Measurements from ENCODE around the gene TEX51.

The TEX51 gene

GRCh38 chr2:126894082-126894481, 4.6 kb upstream of the TEX51 start:
- DNase-seq = no peak

DNA sequence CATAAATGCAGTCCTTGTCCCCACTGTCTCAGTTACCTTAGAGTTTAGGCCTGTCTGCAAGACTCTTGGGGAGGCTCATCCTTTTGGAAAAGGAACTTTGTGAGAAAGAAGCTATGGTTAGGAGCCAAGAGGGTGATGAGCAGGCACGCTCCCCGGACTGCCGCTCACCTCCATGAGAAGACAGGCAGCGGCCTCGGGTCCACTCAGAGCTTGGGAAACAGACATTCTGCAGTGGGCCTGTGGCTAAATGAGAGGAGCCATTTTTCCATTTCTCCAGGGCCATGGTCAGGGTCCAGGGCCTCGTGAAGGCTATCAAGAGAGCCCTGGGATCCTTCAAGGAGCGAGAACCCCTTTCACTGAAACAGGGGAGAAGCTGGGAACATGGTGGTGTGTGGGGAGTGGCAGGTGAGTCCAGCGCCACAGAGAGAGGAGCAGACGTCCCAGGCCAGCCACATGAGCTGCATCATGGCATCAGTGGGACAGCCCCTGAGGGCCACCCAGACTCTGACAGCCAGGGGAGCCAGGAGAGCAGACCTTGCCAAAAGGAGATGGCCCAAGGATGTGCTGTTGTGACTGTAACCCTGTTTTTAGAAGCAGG, 4.0 kb upstream of the TEX51 start:
- no peak for DNase-seq

DNA sequence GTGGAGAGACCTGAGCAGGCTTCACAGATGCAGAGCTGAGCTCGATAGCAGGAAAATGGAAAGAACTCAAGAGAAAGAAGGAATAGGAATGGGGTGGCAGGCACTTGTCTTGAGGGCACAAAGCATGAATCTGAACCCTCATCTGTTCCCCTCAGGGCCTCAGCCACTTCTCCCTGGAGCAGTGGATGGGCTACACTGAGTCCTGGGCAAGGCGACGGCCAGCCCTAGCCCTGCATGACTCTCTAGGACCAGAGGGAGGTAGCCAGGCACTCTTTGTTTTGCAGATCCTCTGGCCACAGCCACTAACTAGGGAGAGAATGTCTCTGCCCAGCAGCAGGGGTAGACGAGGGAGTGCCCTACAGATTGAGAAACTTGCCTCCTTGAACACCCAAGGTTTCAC, 3.4 kb upstream of the TEX51 start:
- DNase-seq = no peak

DNA sequence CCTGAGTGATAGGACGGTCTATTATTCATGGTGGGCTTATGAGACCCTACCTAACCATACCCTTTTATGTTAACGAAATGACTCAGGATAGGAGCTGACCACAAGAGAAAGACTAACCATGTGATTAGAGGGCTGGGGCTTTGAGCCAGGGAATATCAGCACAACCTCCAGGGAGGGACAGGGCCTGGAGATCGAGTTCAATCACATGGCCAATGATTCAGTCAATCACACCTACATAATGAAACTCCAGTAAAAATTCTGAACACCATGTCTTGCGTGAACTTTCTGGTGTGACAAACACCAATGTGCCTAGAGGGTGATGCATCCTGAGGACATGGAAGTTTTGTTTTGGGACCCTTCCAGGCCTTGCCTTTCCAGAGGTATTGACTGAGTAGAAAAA, 2.2 kb upstream of the TEX51 start:
- DNase-seq = no peak

- no peak for DNase-seq
These were observed 1.0 kb downstream of the TEX51 start for GRCh38 chr2:126899616-126900185.

- DNase-seq = no peak
These were observed 2.1 kb downstream of the TEX51 start for GRCh38 chr2:126900646-126901319.

GRCh38 chr2:126901459-126901858, 2.8 kb downstream of the TEX51 start:
- no peak for DNase-seq

DNA sequence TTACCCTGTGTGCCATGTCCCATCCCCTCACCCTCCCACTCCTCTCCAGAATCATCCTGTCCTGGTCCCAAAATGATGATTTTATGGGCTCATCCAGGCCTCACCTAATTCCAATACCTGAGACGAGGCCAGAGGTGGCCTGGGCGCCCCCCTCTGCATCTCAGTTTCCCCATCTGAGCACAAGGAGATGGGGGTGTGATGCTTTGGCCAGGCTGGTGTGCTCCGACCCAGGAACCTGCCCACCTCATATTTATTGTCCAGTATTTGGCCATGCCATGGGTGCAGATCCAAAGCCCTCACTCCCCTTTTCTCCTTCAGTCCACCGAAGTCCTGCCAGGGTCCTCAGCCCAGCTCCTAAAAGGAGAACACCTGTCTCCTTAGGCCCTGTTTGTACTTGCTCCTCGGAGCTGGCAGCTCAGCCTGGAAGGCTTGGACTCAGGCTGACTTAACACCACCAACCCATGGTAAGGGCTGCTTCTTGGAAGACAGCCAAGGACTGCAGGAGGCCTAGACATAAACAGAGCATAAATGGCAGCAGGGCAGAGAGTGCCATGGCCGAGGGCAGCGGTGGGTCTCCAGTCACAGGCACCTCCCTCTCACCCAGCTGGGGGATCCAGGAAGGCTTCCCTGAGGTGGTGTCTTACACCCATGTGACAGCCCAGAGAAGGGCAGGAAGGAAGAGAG, 3.6 kb downstream of the TEX51 start:
- DNase-seq = no peak

- no peak for DNase-seq
These were observed 4.2 kb downstream of the TEX51 start for GRCh38 chr2:126902859-126903258.

DNA sequence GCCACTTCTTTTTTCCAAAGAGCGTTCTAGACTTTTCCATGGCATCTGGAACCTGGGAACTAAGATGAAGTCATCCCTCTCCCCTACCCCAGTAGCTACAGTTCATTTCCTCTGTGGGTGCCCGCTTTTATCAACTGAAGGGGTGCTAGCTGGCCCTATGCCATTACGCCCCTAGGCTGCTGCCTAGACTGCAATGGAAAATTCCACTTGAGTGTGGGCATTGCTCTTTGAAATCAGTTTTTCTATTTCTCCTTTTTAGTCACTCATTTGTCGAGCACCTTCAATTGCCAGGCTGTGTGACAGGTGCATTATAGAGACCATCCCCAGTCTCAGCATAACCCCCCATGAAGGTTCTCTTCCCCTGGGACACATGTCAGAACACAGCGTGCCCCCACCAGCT, 7.3 kb downstream of the TEX51 start:
- DNase-seq = no peak

GRCh38 chr2:126906781-126907180, 8.1 kb downstream of the TEX51 start:
- DNase-seq = no peak

DNA sequence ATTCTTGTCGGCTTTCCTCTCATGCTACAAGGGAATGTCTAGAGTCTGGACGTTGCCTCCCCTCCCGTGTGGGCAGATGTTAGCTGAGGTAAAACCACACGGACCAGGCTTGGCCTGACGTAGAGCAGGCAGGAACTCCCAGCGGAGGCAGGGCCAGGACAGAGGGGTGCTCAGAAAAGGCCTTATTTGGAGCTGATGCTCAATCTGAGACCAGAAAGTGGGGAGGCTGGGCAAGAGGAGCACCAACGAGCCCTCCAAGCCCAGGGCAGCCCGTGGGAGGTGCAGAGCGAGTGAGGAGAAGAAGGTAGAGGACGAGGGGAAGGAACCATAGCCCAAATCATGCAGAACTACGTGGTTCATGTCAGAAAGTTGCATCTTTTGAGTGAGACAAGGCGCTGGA, 9.0 kb downstream of the TEX51 start:
- DNase-seq = no peak

DNA sequence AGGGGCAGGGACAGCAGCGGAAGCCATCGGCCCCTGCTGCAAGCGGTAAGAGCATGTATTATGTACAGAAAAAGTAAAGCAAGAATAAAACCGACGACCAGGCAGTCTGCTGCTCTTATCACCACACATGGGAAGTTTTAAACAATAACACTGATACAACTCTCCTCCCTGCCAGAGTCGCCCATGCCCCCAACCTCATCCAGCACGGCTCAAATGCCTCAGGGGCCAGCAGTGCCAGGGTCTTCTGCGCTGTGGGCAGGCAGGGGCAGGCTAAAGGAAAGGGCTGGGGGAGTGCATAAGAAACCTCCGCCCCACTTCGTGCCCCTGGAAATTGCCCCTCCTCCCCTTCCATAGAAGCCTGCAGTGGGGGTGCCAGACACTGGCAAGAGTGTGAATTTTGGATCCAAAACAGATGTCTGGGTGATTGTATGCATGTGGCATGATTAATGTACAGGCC, 10.1 kb downstream of the TEX51 start:
- no peak for DNase-seq

- no peak for DNase-seq
These were observed 10.7 kb downstream of the TEX51 start for GRCh38 chr2:126909366-126909765.

- DNase-seq = no peak
These were observed 11.1 kb downstream of the TEX51 start for GRCh38 chr2:126909781-126910180.

- no peak for DNase-seq
These were observed 11.9 kb downstream of the TEX51 start for GRCh38 chr2:126910637-126911036.

DNA sequence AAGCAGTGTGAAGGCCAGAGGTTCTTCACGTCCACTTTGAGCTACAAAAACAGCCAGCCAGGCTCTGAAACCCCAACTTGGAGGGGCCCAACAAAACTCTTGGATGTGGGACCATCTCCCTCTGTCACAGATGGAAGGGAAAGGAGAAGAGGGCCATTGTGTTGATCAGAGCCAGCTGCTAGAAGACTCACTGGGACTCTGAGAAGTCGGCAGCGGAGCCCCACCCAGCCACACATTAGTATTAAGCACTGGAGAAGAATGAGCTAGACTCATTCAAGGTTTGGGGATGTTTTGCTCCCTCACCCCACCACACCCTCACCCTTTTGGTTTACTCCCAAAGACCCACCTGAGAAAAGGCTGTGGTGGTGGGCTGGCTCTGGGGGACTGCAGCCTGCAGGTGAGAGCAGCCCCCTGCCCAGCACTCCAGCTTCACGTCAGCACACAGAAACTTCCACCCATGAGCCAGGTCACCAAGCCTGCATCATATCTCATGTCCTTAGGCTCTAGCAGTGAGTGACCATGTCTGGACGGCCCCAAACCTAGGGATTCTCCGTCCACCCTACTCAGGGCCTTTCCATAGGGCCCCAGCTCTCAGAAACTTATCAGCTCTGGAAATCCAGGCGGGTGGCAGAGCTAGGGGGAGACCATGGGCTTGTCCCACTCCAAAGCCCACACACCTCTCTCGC, 12.6 kb downstream of the TEX51 start:
- no peak for DNase-seq

GRCh38 chr2:126912201-126912600, 13.5 kb downstream of the TEX51 start:
- no peak for DNase-seq

DNA sequence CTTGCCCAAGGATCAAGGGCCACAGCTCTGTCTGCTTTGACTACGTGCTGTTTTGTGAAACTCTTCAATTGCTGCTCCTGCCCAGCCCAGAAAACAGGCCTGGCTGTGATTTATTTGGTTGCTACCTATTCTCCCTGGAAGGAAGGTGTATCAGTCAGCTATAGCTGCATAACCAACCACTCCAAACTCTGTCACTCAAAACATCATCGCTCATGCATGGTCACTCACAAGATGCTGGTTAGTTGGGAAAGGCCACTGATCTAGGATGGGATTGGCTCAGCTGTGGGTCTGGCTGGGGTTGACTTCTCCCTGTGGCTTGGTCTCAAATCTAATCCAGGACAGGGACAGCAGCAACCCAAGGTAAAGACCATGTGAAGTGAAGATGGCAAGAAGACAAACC, 14.6 kb downstream of the TEX51 start:
- no peak for DNase-seq

- no peak for DNase-seq
These were observed 15.4 kb downstream of the TEX51 start for GRCh38 chr2:126913881-126914615.

DNA sequence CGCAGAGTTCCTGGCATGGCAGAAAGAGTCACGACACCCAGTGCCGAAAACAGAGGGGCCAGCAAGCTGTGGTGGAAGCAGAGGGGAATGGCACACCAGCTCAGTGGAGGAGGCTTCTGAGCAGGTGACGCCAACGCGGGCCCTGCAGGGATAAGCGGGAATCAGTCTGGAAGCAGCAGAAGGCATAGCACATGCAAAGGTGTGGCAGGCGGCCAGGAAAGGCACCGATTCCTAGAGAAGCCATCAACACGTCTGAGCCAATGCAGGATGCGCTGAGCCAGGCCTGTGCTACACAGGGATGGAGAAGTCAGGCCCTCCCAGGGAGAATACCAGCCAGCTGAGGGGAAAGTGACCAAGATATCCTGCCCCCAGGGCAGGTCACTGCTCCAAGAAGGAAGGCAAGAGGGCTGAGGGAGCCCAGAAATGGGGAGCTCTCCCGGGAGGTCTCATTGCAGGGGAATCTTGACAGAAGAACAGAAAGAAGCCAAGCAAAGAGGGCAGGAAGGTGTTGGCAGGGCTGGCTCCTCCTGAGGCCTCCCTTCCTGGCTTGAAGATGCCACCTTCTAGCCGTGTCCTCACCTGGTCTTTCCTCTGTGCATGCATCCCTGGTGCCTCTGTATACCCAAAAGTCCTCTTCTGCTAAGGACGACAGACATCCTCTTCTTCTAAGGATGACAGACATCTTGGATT, 16.3 kb downstream of the TEX51 start:
- DNase-seq = no peak

- DNase-seq = no peak
These were observed 17.2 kb downstream of the TEX51 start for GRCh38 chr2:126915903-126916302.

Measured in midbrain (tissue), 1 donor.